RKO (cell line): ENCODE data around the gene FOXP3.

Experiments
- DNase-seq: peaks from one replicate; pipeline ENCODE4 v3.0.0-alpha.2; 2016; ENCODE audit warnings: low spot score

Gene FOXP3

DNA sequence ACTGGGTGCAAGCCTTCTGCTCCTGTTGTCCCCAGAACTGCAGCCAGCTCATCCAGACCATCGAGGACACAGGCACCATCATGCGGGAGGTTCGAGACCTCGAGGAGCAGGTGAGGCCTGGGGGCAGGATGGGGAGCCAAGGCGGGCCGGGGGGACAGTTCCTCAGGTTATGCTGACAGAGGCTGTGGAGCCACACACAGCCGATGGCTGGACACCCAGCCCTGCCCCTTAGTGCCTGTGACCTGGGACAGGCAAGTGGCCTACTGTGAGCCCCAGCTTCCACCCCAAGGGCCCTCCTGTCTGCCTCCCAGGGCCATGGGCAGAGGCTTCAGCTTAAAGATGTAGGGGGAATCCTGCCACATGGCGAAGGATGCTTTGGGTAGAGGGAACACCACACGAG lies 14.9 kb downstream of the FOXP3 start:
- DNase-seq, result no peak

- no peak for DNase-seq
Measured at GRCh38 chrX:49249071-49249470, 15.4 kb downstream of the FOXP3 start.

GRCh38 chrX:49247916-49248811 lies 16.3 kb downstream of the FOXP3 start:
- no peak for DNase-seq

GRCh38 chrX:49247346-49247745 lies 17.2 kb downstream of the FOXP3 start:
- DNase-seq, result no peak

DNA sequence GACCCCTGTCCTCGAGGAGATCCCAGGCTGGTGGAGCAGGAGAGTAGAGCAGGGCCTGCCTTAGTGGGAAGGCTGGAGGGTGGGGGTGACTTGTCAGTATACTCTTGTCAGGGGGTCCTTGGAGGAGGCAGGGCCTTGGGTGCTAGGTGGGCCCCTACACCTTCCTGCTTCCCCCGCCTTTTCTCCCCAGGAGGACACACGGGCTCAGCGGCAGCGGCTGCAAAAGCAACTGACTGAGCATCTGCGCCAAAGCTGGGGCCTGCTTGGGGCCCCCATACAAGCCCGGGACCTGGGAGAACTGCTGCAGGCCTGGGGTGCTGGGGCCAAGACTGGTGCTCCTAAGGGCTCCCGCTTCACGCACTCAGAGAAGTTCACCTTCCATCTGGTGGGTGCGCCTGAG lies 18.0 kb downstream of the FOXP3 start:
- no peak for DNase-seq

DNA sequence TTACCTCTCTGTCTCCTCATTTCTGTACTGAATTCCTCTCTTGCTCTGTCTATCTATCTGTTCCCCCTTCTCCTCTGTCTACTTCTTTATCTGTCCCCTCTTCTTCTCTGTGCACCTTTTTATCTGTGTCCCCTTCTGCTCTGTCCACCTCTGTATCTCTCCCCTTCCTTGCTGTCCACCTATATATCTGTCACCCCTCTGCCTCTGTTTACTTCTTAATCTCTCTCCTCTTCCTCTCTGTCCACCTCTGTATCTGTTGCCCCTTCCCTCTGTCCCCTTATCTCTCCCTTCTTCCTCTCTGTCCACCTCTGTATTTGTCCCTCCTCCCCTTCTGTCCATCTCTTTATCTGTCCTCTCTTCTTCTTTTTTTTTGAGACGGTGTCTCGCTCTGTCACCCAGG lies 20.3 kb downstream of the FOXP3 start:
- DNase-seq, result no peak

- DNase-seq, result no peak
Measured at GRCh38 chrX:49243166-49243565, 21.3 kb downstream of the FOXP3 start.

- peak; percentile 27 for DNase-seq
Measured at GRCh38 chrX:49242545-49243066, 21.9 kb downstream of the FOXP3 start.

DNA sequence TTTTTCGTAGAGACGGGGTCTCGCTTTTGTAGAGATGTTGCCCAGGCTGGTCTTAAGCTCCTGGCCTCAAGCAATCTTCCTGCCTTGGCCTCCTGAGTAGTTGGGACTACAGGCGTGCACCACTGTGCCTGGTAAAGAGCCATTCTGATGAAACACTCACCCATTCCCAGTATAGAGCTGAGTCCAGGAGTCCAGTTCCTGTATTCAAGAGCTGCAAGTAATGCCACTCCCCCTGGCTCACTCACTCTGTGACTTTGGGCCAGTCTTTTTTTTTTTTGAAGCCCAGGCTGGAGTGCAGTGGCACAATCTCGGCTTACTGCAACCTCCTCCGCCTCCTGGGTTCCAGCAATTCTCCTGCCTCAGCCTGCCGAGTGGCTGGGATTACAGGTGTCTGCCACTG lies 25.8 kb downstream of the FOXP3 start:
- DNase-seq, result peak; percentile 11

GRCh38 chrX:49237060-49237459 lies 27.4 kb downstream of the FOXP3 start:
- no peak for DNase-seq

GRCh38 chrX:49233887-49234555 lies 30.5 kb downstream of the FOXP3 start:
- DNase-seq, result no peak

DNA sequence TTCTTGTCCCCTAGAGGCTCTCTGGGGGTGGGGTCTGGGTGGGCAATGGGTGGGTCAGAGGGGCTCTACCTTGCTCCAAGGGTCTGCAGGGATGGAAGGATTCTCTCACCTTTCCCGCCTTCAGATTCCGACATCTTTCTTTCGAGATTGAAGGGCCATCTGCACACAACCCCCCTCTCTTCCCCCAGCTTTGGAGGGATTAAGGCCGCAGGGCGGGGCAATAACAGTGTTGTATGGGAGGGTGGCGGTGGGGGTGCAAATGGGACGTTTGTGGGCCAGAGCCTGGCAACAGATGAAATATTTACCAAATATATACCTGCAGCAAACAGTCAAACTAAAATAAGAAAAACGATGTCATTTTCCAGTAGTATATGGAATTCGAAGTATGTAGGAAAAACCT lies 31.3 kb downstream of the FOXP3 start, which contains the start of gene CACNA1F:
CACNA1F (minus strand) TSS at position 165 of the 400 bp plus-strand sequence; CDS start at position 134, 31 bp downstream.
- DNase-seq, result no peak

- DNase-seq, result no peak
Measured at GRCh38 chrX:49232525-49232924, 32.0 kb downstream of the FOXP3 start.

- no peak for DNase-seq
Measured at GRCh38 chrX:49231333-49232000, 33.0 kb downstream of the FOXP3 start.

GRCh38 chrX:49230500-49231232 lies 33.8 kb downstream of the FOXP3 start:
- no peak for DNase-seq

DNA sequence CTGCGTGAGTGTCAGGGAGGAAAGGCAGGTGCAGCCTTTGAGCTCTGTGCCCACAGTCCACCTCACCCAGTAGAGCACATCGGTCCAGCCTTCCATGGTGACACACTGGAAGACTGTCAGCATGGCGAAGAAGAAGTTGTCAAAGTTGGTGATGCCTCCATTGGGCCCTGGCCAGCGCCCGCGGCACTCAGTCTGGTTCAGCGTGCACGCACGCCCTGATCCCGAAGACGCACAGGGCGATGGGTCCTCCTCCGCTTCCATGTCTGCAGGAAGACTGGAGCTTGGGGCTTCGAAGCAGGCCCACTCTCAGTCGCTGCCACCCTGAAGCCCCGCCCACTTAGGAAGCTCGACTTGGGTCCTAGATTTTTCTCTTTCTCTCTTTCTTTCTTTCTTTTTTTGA lies 36.3 kb downstream of the FOXP3 start:
- DNase-seq, result no peak

DNA sequence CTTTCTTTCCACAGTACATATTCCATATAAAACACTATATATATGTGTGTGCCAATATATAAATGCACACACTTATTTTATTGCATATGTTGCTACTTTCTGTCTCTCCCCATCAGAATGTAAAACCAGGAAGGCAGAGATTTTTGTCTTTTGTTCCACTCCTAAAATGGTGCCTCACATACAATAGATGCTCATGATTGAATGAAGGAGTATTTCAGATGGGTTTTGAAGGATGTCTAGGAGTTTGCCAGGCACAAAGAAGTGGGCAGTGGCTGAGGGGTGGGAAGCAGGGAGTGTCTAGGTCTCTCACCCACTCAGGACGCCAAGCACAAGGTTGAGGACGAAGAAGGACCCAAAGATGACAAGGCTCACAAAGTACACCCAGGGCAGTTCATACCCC lies 36.8 kb downstream of the FOXP3 start:
- DNase-seq, result no peak

DNA sequence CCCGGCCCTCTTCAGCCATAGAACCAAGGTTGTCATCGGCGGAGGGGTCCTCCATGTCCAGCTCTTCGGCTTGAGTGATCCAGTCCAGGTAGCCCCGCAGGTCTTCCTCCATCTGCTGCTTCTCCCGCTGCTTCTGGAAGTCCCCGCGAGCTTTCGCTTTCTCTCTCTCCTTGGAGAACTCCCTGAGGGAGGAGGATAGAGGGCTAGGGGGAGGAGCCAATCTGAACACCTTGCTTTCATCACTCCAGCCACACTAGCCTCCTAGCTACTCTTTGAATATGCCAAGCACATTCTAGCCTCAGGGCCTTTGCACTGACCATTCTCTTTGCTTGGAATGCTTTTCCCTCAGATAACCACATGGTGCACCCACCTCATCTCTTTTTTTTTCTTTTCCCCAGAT lies 37.6 kb downstream of the FOXP3 start:
- no peak for DNase-seq

DNA sequence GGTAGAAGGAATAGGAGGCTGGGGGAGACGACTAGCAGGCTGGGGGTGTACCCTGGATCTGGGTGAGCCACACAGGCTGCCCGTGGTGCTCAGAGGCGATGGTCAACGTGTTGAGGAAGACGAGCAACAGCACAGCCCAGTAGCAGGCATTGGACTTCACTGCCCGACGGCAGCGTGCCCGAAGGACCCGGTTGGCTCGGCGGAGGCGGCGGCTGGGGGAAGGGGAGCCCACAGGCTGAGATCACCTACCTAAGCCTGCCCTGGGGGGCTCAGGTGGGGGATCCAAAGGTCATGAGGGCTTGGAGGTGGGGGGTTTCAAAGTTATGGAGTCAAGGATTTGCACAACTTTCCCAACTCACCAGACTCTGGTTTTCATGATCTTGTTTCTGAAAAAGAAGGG lies 38.7 kb downstream of the FOXP3 start:
- DNase-seq, result no peak

DNA sequence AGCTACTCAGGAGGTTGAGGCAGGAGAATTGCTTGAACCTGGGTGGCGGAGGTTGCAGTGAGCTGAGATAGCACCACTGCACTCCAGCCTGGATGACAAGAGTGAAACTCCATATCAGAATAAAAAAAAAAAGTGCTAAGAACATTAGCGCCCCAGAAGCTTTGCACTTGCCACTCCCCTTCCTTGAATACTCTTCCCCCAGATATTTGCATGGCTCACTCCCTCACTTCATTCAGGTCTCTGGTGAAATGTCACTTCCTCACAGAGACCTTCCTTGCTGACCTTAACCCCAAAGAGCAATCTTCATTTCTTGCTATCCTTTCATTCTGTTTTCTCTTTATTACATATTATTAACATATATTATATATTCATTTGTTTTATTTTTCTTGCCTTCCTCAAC lies 42.6 kb downstream of the FOXP3 start:
- DNase-seq, result no peak

- no peak for DNase-seq
Measured at GRCh38 chrX:49220100-49220499, 44.4 kb downstream of the FOXP3 start.

GRCh38 chrX:49214996-49215526 lies 49.4 kb downstream of the FOXP3 start:
- no peak for DNase-seq
